Astrocyte (in vitro differentiated cells and primary cell): Measurements from ENCODE around the gene KHNYN.

Source experiments
- EZH2 ChIP-seq: IDR thresholded peaks from 2 replicates; pipeline ENCODE4 v1.6.1; 2012; ENCODE audit warnings: mild to moderate bottlenecking, low read length, inconsistent platforms; ENCODE audit not compliant: insufficient read depth
- TF ChIP-seq, protein P1 (sequence below): IDR thresholded peaks from 2 replicates; pipeline ENCODE4 v1.5.1; 2011; ENCODE audit warnings: low read depth, mild to moderate bottlenecking, inconsistent platforms, low read length, moderate library complexity; ENCODE audit not compliant: insufficient read depth

DNA sequence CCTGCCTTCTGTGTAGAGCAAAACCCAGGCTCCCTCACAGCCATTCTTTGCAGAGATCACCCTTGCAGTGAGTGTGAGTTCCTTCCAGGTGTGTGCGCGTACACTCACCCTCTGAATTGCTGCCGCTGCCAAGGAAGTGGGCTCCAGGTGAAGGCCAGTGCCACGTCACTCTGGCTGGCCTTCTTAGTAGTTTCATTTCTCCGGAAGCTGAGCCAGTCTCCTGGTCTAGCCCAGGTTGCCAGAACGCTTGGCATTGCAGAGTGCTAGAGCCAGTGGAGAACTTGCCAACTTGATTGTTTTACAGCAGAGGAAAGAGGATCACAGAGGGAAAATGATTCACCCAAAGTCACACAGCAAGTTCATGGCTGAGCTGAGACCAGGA is 11.3 kb upstream of the KHNYN start:
- TF ChIP-seq, protein P1, sequence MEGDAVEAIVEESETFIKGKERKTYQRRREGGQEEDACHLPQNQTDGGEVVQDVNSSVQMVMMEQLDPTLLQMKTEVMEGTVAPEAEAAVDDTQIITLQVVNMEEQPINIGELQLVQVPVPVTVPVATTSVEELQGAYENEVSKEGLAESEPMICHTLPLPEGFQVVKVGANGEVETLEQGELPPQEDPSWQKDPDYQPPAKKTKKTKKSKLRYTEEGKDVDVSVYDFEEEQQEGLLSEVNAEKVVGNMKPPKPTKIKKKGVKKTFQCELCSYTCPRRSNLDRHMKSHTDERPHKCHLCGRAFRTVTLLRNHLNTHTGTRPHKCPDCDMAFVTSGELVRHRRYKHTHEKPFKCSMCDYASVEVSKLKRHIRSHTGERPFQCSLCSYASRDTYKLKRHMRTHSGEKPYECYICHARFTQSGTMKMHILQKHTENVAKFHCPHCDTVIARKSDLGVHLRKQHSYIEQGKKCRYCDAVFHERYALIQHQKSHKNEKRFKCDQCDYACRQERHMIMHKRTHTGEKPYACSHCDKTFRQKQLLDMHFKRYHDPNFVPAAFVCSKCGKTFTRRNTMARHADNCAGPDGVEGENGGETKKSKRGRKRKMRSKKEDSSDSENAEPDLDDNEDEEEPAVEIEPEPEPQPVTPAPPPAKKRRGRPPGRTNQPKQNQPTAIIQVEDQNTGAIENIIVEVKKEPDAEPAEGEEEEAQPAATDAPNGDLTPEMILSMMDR: no peak
- no peak for TF ChIP-seq EZH2
